Caco-2 (cell line): ENCODE data around the gene CTNND2. TPM values are rescaled to one million over a fixed set of nuclear protein-coding genes. Genes with fewer than 3 reads are reported as not detected.

ENCODE experiments used
- BruUV-seq: library from RNA; stranded (reverse); fragments of 400-500 nt; replicated peaks from 2 replicates; lab custom pipeline; 2021; lab: Mats Ljungman, UMichigan
- CTCF ChIA-PET: fragments of 300-600 bp; sonication (Branson Sonifier 250); formaldehyde crosslinking; loops from one replicate; lab custom pipeline; 2022; ENCODE audit warnings: antibody characterized with exemption; lab: Charles Lee
- POLR2A ChIA-PET: fragments of 300-600 bp; sonication (Branson Sonifier 250); formaldehyde crosslinking; loops from one replicate; lab custom pipeline; 2022; ENCODE audit warnings: antibody characterized with exemption; lab: Charles Lee
- DNase-seq, 2 experiments: peaks; one replicate each; pipeline versions ENCODE4 v3.0.0 to v3.0.0-alpha.2; 2020 to 2022
- H3K27me3 ChIP-seq: replicated peaks from 2 replicates; pipeline ENCODE4 v1.6.0; 2011; ENCODE audit warnings: low read length; ENCODE audit not compliant: control insufficient read depth, insufficient read depth
- H3K36me3 ChIP-seq: 2 replicates; pipeline ENCODE4 v1.5.1; 2011; ENCODE audit warnings: low read length; ENCODE audit not compliant: control insufficient read depth, insufficient read depth
- H3K4me1 ChIP-seq: fragments of 250-450 bp; sonication (Bioruptor Pico); 2 replicates; pipeline ENCODE4 v1.5.1; 2020; ENCODE audit warnings: mild to moderate bottlenecking
- H3K4me3 ChIP-seq: 2 replicates; pipeline ENCODE4 v1.5.1; 2011; ENCODE audit warnings: low read depth, mild to moderate bottlenecking, control low read depth, low read length
- H3K9me3 ChIP-seq: fragments of 250-450 bp; sonication (Bioruptor Pico); 2 replicates; pipeline ENCODE4 v1.5.1; 2020; ENCODE audit warnings: mild to moderate bottlenecking, moderate library complexity
- H3K27ac Mint-ChIP-seq: one replicate; pipeline ENCODE4 v1.8.0; 2022; ENCODE audit warnings: mixed read lengths; ENCODE audit not compliant: unreplicated experiment
- H3K27me3 Mint-ChIP-seq: one replicate; pipeline ENCODE4 v1.8.0; 2022; ENCODE audit warnings: mixed read lengths; ENCODE audit not compliant: insufficient read depth, unreplicated experiment
- H3K36me3 Mint-ChIP-seq: one replicate; pipeline ENCODE4 v1.8.0; 2022; ENCODE audit warnings: mild to moderate bottlenecking, mixed read lengths; ENCODE audit not compliant: insufficient read depth, unreplicated experiment
- H3K4me1 Mint-ChIP-seq: one replicate; pipeline ENCODE4 v1.8.0; 2022; ENCODE audit warnings: low read depth, mixed read lengths; ENCODE audit not compliant: unreplicated experiment
- H3K4me3 Mint-ChIP-seq: one replicate; pipeline ENCODE4 v1.8.0; 2022; ENCODE audit warnings: mild to moderate bottlenecking, moderate library complexity, mixed read lengths; ENCODE audit not compliant: unreplicated experiment
- H3K9me3 Mint-ChIP-seq: one replicate; pipeline ENCODE4 v1.8.0; 2022; ENCODE audit warnings: mixed read lengths; ENCODE audit not compliant: unreplicated experiment
- intact Hi-C: fragments of 100-400 bp; cut with micrococcal nuclease; formaldehyde crosslinking; loops from one replicate; pipeline ENCODE4 v1.10.0; 2022; ENCODE audit not compliant: unreplicated experiment
- total RNA-seq: library from RNA; stranded (reverse); gene quantifications from 2 replicates; pipeline ENCODE4 v1.2.3, GENCODE V29; 2022
- TF ChIP-seq, protein P1 (sequence below), 2 experiments: fragments of 200-600 bp in 1 of 2; IDR thresholded peaks; 1 replicate in 1 of 2; 2 replicates in 1 of 2; pipeline versions ENCODE4 v1.5.1 to v1.8.0; 2011 to 2022; ENCODE audit warnings: antibody characterized with exemption in 1 of 2, control low read depth in 1 of 2, inconsistent platforms in 1 of 2, low read depth in 1 of 2, low read length in 1 of 2, mild to moderate bottlenecking in 1 of 2, moderate library complexity in 1 of 2; ENCODE audit not compliant: insufficient read depth in 1 of 2, severe bottlenecking in 1 of 2, unreplicated experiment in 1 of 2

Gene CTNND2
- total RNA-seq, 1 experiment from 2014 or later, result 0.32 TPM

DNA sequence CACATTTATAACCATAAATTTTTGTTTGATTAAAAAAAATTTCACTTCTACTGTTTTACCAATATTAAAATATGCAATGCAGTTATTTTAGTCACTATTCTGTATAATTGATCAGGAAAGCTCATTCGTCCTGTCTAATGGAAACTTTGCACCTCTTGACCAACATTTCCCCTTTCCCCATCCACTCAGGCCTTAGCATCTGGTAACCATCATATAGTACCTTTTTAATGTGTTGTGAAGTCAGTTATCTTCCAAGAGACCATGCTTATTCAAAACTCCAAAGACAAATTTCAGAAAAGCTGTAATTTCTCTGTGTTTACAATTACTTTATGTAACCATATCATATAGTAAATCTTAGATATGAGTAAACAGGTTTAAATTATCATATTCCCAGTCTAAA lies 145.9 kb downstream of the CTNND2 start:
- TF ChIP-seq, protein P1, sequence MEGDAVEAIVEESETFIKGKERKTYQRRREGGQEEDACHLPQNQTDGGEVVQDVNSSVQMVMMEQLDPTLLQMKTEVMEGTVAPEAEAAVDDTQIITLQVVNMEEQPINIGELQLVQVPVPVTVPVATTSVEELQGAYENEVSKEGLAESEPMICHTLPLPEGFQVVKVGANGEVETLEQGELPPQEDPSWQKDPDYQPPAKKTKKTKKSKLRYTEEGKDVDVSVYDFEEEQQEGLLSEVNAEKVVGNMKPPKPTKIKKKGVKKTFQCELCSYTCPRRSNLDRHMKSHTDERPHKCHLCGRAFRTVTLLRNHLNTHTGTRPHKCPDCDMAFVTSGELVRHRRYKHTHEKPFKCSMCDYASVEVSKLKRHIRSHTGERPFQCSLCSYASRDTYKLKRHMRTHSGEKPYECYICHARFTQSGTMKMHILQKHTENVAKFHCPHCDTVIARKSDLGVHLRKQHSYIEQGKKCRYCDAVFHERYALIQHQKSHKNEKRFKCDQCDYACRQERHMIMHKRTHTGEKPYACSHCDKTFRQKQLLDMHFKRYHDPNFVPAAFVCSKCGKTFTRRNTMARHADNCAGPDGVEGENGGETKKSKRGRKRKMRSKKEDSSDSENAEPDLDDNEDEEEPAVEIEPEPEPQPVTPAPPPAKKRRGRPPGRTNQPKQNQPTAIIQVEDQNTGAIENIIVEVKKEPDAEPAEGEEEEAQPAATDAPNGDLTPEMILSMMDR (IDR thresholded peaks at IDR 0.05; ENCODE audit: insufficient read depth in 1 of 2, low read depth in 1 of 2, low read length in 1 of 2, severe bottlenecking in 1 of 2, unreplicated experiment in 1 of 2), result no peak
- Mint-ChIP-seq H3K4me1 (no peaks in the 10 kb centered on the region), H3K27me3 (peaks cover 5% of the 10 kb centered on the region), H3K4me3 (no peak overlapping the region), H3K27ac (no peak overlapping the region), H3K36me3 (no peaks in the 10 kb centered on the region), H3K9me3 (no peaks in the 10 kb centered on the region)
- CTCF ChIA-PET, result no interaction called here
- Histone ChIP-seq H3K36me3 (no peaks in the 10 kb centered on the region), H3K9me3 (no peaks in the 10 kb centered on the region), H3K4me3 (no peak overlapping the region), H3K4me1 (no peaks in the 10 kb centered on the region), H3K27me3 (no peaks in the 10 kb centered on the region)
- DNase-seq, result no peak
- intact Hi-C loops, result no loop called here
- BruUV-seq, result no TSS peak
- POLR2A ChIA-PET, result no interaction called here

DNA sequence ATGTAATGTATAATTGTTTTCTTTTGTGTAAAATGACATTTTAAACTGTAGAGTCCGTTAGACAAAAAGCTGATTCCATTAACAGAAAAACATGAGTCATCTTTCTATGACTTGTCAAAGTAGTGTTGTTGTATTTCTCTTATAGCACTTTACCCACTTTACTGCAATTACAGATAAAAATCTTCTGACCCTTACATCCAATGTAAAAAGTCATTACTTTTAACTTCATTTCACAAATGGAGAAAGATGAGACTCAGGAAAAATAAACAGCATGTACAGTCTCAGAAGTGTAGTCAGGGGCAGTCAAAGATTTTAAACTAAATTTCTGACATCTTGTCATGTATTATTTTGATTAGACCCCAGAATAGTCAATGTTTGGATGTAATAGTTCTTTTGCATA lies 146.6 kb downstream of the CTNND2 start:
- ChIA-PET POLR2A (no interaction called here), CTCF (no interaction called here)
- Histone ChIP-seq H3K4me1 (no peaks in the 10 kb centered on the region), H3K9me3 (no peaks in the 10 kb centered on the region), H3K27me3 (no peaks in the 10 kb centered on the region), H3K4me3 (no peak overlapping the region), H3K36me3 (no peaks in the 10 kb centered on the region)
- Mint-ChIP-seq H3K4me3 (no peak overlapping the region), H3K27ac (no peak overlapping the region), H3K27me3 (peaks cover 5% of the 10 kb centered on the region), H3K36me3 (no peaks in the 10 kb centered on the region), H3K4me1 (no peaks in the 10 kb centered on the region), H3K9me3 (no peaks in the 10 kb centered on the region)
- intact Hi-C loops, result no loop called here
- no peak for DNase-seq
- TF ChIP-seq, protein P1 (IDR thresholded peaks at IDR 0.05; ENCODE audit: insufficient read depth in 1 of 2, low read depth in 1 of 2, low read length in 1 of 2, severe bottlenecking in 1 of 2, unreplicated experiment in 1 of 2), result no peak
- BruUV-seq, result no TSS peak

DNA sequence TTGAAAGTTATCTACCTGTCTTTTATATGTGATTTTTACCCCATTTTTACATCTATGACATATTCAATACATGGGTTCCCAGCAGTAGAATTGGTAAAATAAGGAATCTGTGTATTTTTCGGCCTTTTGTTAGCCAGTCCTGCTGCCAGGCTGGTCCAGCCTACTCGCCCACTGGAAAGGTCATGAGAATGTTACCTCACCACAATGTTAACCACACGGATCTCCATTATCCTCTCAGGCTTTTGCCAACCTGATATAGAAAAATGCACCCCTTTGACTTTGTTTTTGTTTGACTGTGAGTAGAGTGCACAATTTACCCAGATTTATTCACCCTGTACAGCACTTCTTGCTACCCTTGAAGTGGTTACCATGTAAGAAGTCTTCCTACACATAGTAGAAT lies 167.2 kb downstream of the CTNND2 start:
- intact Hi-C loops, result no loop called here
- no peak overlapping the region for H3K4me3 Mint-ChIP-seq
- peaks cover 7% of the 10 kb centered on the region; the same call in 1 of the 2 replicates for H3K4me1 ChIP-seq
- peaks cover 8% of the 10 kb centered on the region for H3K9me3 Mint-ChIP-seq
- no peaks in the 10 kb centered on the region for H3K36me3 Mint-ChIP-seq
- ChIA-PET POLR2A (no interaction called here), CTCF (no interaction called here)
- no peak overlapping the region for H3K4me3 ChIP-seq
- no peaks in the 10 kb centered on the region for H3K9me3 ChIP-seq
- DNase-seq, result no peak
- no TSS peak for BruUV-seq
- H3K27me3 ChIP-seq, result no peaks in the 10 kb centered on the region
- no peaks in the 10 kb centered on the region for H3K36me3 ChIP-seq
- H3K27me3 Mint-ChIP-seq, result no peaks in the 10 kb centered on the region
- H3K27ac Mint-ChIP-seq, result no peak overlapping the region
- TF ChIP-seq, protein P1 (IDR thresholded peaks at IDR 0.05; ENCODE audit: insufficient read depth in 1 of 2, low read depth in 1 of 2, low read length in 1 of 2, severe bottlenecking in 1 of 2, unreplicated experiment in 1 of 2), result no peak
- H3K4me1 Mint-ChIP-seq, result peaks cover 8% of the 10 kb centered on the region
